Measurements from ENCODE around the gene AQR. TPM values are rescaled to one million over a fixed set of nuclear protein-coding genes. Genes with fewer than 3 reads are reported as not detected.
"Not testable (repeated sequence)": the region's sequence is repeated elsewhere in the genome, so short reads cannot be mapped to it uniquely, and the experiment has no call there.

The AQR gene
- total RNA-seq, 1 experiment from 2014 or later: 11.9 TPM

DNA sequence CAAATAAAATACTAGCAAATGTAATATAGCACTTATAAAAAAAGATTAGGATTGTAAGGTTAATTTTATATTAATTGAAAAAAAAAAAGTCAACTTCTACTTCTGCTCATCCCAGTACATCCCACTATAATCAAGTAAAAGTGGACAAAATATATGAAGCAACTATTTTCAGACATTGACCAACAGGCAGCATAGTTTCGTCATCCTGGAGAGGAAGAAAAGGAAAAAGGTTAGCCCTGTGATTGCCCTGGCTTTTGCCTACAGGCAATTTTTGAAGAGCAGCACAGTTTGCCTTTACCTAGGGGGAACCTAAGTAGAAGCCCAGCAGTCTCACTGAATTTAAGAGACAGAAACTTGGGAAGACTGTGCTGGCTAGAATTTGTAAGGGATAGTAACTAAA, 121.9 kb downstream of the AQR start:
- DNase-seq (ENCODE audit: low read depth): no peak
- in situ Hi-C loops (cut with HindIII; ENCODE audit: low pct_unique_long_range_greater_than_20kb, low sequenced_read_pairs): no loop called here

DNA sequence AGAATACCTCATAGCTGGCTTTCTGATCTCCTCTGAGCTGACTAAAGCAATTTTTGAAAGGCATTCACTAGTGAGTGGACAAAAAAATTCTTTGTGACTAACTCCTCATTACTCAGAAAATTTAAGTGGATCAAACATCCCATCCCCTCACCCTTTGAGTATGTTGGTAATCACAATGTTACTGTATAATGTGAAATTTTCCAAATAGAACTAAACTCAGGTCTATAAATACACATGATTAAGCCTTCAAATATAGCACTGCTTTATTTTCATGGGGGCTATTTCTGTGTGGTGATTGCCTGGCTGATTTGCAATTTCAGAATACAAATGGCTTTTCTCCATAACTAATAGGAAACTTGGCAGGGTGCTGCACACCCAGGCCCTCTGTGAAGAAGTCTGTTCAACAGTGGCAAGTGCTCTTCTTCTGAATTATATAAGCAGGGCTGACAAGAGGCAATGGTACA, 128.2 kb downstream of the AQR start:
- in situ Hi-C loops (cut with HindIII; ENCODE audit: low pct_unique_long_range_greater_than_20kb, low sequenced_read_pairs): no loop called here

DNA sequence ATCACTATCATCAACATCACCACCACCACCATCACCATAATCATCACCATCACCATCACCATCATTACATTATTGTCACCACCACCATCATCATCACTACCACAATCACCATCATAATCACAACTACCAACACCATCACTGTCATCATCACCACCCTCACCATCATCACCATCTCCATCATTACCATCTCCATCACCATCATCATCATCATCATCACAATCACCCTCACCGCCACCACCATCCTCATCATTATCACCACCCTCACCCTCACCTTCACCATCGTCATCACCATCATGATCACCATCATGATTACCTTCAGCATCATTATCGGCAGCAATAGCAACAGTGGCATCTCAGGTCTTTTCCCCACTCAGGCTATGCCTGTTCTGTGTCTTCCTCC, 131.3 kb downstream of the AQR start:
- no peak for DNase-seq (ENCODE audit: low read depth)
- in situ Hi-C loops (cut with HindIII; ENCODE audit: low pct_unique_long_range_greater_than_20kb, low sequenced_read_pairs): no loop called here

More for the DNA sequence above, 128.2 kb downstream of the AQR start:
- DNase-seq (ENCODE audit: low read depth): no peak

DNA sequence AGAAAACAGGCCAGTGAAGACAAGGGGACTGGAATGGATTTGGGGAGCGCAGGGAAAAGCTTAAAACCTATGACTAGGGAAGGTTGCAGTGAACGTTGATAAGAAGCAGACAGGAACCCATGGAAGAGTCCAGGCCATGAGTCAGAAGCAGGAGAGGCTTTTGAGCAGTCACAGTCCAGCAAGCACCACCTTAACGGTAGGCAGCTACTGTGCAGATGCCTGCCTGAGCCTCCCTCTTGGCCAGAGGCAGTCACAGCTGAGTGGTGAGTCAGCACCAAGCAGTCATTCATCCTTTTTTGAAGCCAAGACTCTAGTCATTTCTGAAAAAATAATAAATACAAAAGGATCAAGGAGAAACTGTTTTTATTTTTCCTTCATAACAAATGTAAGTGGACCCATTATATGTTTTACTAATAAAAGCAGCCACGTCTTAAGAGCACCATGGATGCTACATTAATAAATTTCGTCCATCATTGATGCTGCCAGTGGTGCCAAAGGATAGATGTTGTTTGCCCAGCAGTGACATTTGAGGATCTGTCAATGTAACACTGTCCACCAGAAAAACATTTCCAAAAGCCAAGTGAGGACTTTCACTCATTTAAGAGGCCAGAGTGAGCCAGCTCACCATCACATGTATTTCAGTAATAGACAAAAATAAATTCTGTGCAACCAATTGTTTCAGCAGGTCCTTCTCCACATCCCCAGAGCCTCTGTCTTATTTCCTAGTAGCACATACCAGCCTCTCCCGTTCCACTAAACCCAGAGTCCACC, 132.1 kb downstream of the AQR start:
- DNase-seq (ENCODE audit: low read depth): peak; percentile 79
- in situ Hi-C loops (cut with HindIII; ENCODE audit: low pct_unique_long_range_greater_than_20kb, low sequenced_read_pairs): no loop called here

DNA sequence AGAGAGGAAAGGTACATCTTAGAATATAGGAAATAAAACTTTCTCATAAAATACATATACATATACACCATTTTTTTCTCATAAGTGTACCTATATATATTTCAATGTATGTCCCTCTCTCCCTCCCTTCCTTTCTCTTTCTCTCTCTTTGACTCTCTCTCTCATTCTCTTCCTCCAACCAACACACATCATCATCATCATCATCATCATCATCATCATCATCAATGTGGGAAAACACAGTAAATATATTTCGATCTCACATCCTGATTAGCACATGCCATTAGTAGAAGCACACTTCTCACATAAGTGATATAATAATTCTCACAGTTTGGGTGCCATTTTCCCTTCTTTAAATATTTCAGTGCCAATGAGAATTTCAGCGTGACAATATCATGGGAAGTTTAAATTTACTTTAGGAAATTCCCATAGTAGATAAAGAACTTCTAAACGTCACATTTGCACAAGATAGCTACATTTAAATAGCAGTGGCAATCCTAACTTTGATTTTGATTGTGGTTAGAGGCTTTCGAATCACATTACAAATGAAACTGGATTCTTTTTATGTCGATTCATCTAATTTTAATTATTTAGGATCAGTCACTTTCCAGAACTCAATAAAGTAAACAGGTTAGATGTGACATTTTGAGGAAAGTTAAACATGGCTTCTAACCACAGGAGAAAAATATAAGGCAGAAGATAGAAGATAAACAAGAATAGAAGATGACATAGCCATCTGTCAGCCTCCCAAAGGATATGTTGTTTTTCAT, 141.2 kb downstream of the AQR start:
- in situ Hi-C loops (cut with HindIII; ENCODE audit: low pct_unique_long_range_greater_than_20kb, low sequenced_read_pairs): no loop called here
- DNase-seq (ENCODE audit: low read depth): no peak

DNA sequence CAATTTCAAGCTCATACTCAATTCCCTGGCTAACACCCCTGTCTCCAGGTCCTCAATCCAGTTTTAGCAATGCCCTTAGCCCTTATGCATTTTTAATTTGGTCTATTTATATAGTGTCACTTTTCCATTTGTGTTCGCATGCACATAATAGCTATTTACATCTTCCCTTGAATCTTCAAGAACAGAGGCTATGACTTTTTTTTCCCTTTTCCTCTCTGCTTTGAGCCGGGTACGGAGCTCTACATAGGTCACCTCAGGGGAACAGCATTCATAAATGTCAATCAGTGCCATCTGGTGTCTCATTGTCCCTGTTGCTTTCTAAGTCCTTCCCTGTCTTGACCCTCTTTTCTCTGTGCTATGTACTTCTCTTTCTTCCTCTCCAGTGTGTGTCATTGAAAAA, 147.7 kb downstream of the AQR start:
- no peak for DNase-seq (ENCODE audit: low read depth)
- in situ Hi-C loops (cut with HindIII; ENCODE audit: low pct_unique_long_range_greater_than_20kb, low sequenced_read_pairs): no loop called here

DNA sequence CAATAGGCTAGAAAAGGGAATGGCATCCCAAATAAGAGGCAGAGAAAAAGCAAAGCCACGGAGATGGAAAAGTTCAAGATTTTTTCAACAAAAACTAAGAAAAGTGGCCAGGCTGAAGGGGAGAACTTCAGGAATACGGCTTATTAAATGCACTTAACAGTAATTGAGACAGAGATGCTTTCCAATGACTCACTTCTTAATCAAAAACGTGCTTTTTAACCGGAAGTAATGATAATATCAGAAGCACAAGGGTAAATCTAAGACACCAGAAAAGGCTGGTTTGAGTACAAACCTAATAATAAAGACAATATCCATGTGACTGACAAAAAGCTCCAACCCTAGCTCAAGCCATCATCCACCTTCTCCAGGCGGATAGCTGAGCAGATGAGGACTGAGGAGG, 149.4 kb downstream of the AQR start:
- no peak for DNase-seq (ENCODE audit: low read depth)
- in situ Hi-C loops (cut with HindIII; ENCODE audit: low pct_unique_long_range_greater_than_20kb, low sequenced_read_pairs): no loop called here

DNA sequence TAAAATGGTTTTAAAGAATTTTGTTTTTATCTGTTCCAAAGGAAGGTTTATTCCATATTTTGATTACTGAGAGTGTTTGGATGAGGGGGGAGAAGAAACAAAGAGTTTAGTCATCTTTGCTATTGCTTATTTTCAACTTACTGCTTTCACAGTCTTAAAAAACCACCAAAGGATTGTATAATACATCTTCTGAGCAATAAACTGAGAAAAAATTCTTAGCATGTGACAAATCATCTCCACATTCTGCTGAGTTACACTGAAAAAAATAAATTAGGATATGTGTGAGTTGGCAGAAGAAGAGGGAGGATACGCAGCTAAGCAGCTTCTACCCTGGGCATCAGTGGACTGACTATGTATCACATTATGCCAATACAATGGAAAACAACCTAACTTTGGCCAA, 151.0 kb downstream of the AQR start:
- in situ Hi-C loops (cut with HindIII; ENCODE audit: low pct_unique_long_range_greater_than_20kb, low sequenced_read_pairs): no loop called here
- no peak for DNase-seq (ENCODE audit: low read depth)

DNA sequence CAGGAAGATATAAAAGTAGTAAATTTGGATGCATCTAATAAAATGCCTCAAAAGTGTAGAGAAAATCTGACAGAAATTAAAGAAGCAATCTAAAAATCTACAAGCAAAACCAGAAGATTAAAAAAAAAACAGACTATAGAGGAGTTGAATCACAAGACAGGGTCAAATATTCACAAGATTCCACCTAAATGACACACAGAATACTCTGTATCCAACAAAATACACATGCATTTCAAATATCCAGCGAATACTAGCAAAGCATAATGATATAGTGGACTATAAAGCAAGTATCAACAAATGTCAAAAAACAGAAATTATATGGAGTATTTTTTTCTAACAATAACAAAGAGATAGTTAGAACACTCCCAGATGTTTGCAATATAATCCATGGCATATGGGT, 153.7 kb downstream of the AQR start:
- DNase-seq (ENCODE audit: low read depth): no peak
- in situ Hi-C loops (cut with HindIII; ENCODE audit: low pct_unique_long_range_greater_than_20kb, low sequenced_read_pairs): no loop called here

DNA sequence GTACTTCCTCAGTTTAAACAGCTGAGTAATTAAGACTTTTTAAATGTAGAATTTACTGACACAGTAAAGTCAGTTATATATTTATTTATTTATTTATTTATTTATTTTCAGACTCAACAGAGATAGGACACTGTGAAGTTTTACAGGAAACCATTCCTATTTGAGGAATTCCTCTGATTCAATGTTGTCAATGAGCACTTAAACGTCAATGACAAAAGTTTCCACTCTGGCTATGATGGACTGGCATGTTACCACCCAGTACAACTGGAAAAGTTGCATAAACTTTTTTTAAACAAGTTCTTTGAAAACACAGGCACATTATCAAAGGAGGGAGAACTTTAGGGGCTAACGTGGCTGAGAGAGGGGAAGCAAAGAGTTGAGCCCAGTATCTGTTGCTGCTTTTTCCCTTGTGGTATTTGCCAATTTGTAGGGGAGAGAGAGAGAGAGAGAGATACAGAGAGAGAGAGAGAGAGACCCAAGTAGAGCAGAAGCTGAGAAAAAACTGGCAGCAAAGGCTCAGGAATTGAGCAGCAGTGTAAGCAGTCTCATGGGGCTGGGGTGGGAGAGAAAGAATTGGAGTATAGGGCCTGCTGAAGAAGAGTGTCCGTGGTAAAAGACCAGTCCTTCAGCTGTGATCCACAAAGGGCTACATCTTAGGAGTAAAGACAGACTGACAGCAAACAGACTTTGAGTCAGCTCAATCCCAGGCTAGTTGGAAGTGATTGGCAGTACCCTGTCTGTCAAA, 155.9 kb downstream of the AQR start:
- in situ Hi-C loops (cut with HindIII; ENCODE audit: low pct_unique_long_range_greater_than_20kb, low sequenced_read_pairs): no loop called here
- DNase-seq (ENCODE audit: low read depth): no peak

DNA sequence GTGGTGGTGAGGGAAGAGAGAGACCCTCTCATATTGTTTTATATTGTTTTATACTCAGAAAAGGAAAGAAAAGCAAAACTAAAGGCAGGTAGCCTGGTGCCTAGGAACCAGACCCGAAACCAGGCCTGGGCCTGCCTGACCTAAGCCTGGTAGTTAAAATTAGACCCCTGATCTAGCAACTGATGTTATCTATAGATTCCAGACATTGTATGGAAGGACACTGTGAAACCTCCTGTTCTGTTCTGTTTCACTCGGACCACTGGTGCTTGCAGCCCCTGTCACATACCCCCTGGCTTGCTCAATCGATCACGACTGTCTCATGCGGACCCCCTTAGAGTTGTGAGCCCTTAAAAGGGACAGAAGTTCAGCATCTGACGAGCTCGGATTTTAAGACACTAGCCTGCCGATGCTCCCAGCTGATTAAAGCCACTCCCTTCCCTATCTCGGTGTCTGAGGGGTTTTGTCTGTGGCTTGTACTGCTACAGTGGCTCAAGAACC, 156.6 kb downstream of the AQR start:
- in situ Hi-C loops (cut with HindIII; ENCODE audit: low pct_unique_long_range_greater_than_20kb, low sequenced_read_pairs); DNase-seq (ENCODE audit: low read depth): not testable (repeated sequence)

DNA sequence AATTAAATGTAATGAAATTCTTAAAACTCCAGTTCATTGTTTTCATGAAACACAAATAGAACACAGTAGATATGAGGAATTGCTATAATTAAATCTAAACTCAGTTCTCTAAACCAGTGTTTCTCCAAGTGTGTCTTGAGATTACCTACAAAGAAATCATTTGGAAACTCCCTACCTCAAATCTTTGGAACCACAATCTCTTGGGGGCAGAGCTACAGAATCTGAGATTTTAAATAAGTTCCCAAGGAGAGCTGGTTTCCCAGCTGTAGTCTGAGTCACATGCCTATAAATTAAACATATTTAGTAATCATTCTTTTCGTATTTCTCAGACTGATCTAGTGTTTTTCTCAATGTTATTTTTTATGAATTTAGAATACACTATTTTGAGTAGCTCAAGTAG, 157.2 kb downstream of the AQR start:
- DNase-seq (ENCODE audit: low read depth): no peak
- in situ Hi-C loops (cut with HindIII; ENCODE audit: low pct_unique_long_range_greater_than_20kb, low sequenced_read_pairs): no loop called here

DNA sequence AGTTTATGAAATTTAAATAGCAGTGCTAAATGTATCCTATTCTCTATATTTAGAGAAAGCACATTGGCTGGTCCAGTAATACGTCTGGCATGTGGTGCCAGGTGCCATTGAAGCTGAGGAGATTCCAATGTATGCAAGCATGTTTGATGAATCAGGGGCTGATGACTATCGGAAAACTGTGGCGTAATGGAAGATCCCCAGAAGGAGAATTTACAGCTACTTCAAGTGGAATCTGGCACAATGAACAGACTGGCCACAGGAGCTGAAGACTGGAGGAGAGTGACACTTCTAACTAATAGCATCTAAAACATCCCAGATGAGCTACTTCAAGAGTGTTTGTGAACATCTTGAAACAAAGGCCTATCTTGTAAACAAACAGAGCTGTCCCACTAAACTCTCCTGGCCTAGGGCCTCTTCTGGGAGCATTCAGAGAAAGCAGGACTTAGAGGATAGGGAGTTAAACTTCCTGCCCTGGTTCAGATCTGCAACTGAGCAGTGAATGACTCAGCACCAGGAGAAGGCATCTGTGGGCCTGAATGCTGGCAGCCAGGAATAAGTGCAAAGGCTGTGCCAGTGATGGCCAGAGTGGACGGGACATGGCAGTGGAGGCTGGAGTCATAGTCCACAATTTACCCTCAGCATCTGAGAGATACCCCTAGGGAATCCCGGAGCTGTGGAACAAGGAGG, 159.0 kb downstream of the AQR start:
- in situ Hi-C loops (cut with HindIII; ENCODE audit: low pct_unique_long_range_greater_than_20kb, low sequenced_read_pairs): no loop called here
- no peak for DNase-seq (ENCODE audit: low read depth)

DNA sequence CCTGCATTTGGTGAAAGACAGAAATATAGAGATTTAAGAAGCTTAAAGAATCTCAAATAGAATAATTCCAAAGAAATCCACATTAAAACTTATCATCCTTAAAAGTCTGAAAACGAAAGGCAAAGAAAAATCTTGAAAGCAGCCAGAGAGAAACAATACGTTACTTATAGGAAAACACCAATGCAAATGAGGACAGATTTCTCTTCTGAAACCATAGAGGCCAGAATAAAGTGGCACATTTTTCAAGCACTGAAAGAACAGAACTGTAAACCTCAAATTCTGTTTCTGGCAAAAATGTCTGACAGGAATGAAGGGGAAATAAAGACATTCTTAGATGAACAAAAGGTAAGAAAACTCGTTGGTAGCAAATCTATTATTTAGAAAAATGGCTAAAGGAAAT, 160.4 kb downstream of the AQR start:
- in situ Hi-C loops (cut with HindIII; ENCODE audit: low pct_unique_long_range_greater_than_20kb, low sequenced_read_pairs): no loop called here
- no peak for DNase-seq (ENCODE audit: low read depth)

DNA sequence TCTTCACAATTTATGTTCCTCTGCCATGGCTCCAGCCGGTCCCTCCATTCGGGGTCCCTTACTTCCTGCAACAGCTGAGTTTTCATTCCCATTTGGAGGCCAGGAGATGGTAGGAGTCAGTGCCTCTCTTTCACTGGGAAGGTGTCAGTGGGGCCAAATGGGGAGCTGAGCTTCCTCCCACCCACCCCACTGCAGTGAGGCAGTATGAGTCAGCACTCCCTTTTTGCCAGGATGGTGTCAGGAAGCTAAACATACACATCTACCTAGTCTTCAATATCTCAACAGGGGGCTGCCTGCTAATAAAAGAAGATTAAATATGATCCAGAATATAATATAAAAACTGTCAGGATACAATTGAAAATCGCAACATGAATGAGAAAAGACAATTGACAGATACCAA, 161.5 kb downstream of the AQR start:
- no peak for DNase-seq (ENCODE audit: low read depth)
- in situ Hi-C loops (cut with HindIII; ENCODE audit: low pct_unique_long_range_greater_than_20kb, low sequenced_read_pairs): no loop called here

DNA sequence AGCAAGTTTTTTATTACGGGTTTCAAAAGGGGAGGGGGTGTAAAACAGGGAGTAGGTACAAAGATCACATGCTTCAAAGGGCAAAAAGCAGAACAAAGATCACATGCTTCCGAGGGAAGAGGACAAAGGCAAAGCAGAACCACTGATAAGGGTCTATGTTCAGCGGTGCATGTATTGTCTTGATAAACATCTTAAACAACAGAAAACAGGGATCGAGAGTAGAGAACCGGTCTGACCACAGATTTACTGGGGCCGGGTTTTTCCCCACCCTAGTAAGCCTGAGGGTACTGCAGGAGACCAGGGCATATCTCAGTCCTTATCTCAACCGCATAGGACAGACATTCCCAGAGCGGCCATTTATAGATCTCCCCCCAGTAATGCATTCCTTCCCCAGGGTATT, 162.3 kb downstream of the AQR start:
- in situ Hi-C loops (cut with HindIII; ENCODE audit: low pct_unique_long_range_greater_than_20kb, low sequenced_read_pairs); DNase-seq (ENCODE audit: low read depth): not testable (repeated sequence)

DNA sequence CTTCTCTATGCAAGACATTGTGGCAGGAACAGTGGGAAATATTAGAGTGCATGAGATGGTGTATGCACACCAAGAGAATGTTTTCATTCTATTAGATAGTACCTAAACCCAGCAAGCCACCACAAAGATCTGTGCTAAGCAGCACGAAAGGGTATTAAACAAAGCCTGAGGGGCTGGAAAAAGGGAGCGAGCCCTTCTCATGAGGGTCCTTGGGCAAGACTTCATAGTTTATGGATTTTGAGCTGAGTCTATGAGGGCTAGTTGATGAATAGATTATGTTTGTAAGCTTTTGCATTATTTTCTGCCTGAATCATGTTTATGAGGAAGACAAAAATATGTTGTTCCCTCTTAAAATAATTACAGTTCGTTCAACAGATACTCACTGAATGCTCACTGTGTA, 164.8 kb downstream of the AQR start:
- DNase-seq (ENCODE audit: low read depth): no peak
- in situ Hi-C loops (cut with HindIII; ENCODE audit: low pct_unique_long_range_greater_than_20kb, low sequenced_read_pairs): no loop called here

DNA sequence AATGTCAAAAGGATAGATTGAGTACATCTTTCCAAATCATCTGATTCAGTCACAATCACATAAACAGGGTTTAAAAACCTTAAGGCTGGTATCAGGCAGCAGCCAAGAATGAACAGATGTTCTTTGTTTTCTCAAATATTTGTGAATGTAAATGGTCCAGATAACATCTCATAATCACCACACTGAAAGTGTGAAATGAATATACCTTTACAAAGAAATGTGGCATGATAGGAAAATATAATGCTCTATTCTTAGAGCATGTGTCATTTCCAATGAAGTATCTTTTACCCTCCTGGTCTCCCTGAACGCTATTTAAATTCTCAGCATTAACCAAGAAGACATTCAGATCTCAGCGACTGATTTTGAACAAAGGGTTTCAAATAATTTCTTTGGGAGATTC, 165.4 kb downstream of the AQR start:
- DNase-seq (ENCODE audit: low read depth): no peak
- in situ Hi-C loops (cut with HindIII; ENCODE audit: low pct_unique_long_range_greater_than_20kb, low sequenced_read_pairs): no loop called here
